Choroid plexus epithelial cell (primary cell): ENCODE results near the gene AUTS2.

Experiments used
- DNase-seq: peaks from one replicate; pipeline ENCODE4 v3.0.0-alpha.2; 2010; ENCODE audit warnings: low read depth
- H3K4me3 ChIP-seq: 2 replicates; pipeline ENCODE4 v1.5.1; 2011; ENCODE audit warnings: low read depth, mild to moderate bottlenecking, control low read depth, low read length, moderate library complexity
- TF ChIP-seq, protein P1 (sequence below): conservative IDR thresholded peaks from 2 replicates; pipeline ENCODE4 v1.5.1; 2011; ENCODE audit warnings: low read depth, mild to moderate bottlenecking, control low read depth, inconsistent platforms, low read length, moderate library complexity

The AUTS2 gene

DNA sequence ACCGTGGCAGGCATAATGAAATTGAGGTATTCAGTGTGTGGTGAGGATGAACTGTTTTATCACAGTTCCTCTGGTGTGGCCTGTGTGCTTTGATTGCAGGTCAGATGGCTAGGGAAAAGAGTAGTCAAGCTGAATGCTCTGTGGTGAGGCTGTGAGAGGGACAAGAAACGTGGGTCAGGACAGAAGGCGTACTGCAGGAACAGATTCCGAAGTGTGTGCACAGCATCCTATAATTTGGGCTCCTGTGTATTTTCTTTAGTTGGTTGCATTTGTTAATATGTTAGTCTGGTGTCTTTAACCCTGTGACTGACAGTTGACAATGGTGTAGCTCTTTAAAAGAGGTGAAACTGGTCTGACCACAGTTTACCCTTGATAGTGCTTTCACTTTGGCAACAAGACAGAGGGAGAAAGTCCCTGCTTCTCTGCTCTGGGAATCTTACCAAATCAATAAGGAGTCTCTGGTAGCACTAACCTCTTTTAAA lies 76.5 kb downstream of the AUTS2 start:
- DNase-seq = no peak
- H3K4me3 ChIP-seq = no peak overlapping the region
- TF ChIP-seq, protein P1, sequence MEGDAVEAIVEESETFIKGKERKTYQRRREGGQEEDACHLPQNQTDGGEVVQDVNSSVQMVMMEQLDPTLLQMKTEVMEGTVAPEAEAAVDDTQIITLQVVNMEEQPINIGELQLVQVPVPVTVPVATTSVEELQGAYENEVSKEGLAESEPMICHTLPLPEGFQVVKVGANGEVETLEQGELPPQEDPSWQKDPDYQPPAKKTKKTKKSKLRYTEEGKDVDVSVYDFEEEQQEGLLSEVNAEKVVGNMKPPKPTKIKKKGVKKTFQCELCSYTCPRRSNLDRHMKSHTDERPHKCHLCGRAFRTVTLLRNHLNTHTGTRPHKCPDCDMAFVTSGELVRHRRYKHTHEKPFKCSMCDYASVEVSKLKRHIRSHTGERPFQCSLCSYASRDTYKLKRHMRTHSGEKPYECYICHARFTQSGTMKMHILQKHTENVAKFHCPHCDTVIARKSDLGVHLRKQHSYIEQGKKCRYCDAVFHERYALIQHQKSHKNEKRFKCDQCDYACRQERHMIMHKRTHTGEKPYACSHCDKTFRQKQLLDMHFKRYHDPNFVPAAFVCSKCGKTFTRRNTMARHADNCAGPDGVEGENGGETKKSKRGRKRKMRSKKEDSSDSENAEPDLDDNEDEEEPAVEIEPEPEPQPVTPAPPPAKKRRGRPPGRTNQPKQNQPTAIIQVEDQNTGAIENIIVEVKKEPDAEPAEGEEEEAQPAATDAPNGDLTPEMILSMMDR = no peak

DNA sequence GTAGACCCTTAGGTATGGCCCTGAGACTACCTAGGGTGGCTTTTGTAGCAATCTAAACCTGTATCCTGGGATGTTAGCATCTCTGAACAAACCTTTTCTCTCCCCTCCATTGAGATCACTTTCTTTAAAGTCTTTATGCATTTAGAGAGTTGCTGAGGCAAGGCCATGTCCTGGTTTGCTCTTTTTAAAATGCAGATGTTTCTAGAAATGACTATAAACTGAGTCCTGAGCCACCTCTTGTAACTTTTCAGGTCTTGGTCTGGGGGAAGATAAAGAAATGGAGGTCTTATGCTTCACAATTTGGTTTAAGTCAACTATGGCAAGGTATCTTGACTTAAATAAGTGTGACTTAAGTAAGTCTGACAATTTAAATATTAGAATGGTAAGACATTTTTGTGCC lies 78.0 kb downstream of the AUTS2 start:
- DNase-seq = no peak
- no peak overlapping the region for H3K4me3 ChIP-seq
- TF ChIP-seq, protein P1 = no peak

DNA sequence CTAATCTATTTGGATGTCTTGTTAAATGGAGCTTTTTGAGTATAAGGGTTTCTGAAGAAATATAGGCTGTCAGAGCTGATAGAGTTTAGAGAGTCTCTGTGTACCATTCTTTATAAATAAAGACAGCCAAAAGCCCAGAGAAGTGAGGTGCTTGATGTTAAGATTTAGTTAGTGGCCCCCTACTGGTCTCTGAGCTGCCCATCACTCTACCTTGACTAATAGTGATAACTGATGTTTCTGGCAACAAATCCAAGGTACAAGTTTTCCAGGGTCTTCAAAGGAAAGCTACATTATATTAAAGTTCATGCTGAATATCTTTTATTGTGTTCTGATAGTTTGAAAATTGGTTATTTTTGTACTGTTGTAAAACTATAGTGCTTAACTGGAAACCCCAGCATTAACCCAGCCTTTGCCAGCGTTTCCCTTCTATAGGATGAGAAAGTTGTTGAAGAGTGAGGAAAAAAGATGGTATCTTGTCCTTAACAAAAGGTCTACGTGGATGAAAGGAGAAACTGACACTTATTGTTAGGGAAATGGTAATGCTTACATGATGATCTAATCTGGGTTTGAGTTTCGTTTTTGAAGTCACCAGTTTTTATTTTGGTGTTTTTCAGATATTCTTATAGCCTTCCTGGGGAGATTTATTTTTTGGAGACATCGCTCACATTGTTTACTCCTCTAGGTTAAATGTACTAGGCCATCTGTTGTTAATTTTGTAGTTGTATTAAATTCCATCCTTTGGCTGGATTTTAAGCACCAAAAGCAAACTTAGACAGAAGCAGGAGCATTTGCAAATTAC lies 79.0 kb downstream of the AUTS2 start:
- H3K4me3 ChIP-seq = no peak overlapping the region
- peak; percentile 13 for DNase-seq
- TF ChIP-seq, protein P1 = peak; percentile 44

DNA sequence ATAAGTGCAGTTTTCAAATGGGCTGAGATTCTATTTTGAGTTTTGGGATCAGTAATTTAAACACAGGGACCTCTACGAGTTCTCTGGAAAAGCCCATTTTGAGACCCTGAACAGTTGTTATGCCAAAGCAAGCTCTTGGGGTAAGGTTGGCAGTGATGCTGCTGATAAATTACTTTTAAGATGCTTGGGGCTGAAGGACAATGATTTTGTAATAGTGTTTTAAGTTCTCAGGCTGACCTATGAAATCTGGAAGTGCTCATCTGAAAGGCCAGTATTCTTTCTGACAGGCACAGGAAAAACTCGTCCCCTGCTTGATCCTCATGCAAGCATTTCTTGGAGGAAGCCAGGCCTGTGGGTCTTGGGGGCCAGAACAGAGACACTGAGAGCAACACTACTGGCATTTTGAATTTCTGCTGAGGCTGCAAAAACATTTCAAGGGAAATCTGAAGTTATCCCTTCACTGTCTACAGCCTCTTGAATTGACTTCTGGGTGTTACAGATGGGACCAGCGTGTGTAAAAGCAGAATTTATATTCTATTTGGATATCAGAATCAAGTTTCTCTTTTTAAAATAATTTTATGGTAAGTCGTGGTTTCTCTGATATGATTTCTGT lies 79.7 kb downstream of the AUTS2 start:
- no peak for DNase-seq
- TF ChIP-seq, protein P1 = no peak
- no peak overlapping the region for H3K4me3 ChIP-seq

DNA sequence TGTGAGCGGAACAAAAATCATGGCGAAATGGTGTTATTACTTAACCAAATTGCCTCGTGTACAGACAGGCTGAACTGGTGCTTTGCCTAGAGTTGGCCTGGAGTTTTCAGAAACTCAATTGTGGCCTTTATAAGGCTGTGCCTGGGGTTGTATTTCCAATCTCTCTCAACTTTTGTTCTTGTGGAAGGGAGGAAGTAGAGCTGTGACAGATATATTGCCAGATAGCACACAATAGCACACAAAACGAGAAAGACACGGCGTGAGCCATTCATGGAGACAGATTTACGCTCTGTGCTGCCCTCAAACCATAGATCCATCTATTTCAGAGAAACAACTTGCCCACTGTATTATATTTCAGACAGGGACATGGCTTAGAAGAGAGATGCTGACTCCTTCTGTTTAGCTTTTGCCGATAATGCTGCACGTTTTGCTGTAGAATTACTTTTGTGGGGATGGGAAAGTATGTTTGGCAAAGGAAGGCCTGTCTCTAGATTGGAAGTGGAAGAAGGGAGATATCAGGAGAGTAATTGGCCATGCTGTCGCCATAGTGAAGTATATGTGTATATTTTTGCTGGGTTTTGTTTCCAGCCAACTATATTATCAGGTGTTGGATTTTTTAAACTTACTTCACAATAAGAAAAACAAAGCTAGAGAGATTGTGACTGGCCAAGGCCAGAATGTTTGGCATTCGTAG lies 80.4 kb downstream of the AUTS2 start:
- peak; percentile 39 for DNase-seq
- no peak overlapping the region for H3K4me3 ChIP-seq

DNA sequence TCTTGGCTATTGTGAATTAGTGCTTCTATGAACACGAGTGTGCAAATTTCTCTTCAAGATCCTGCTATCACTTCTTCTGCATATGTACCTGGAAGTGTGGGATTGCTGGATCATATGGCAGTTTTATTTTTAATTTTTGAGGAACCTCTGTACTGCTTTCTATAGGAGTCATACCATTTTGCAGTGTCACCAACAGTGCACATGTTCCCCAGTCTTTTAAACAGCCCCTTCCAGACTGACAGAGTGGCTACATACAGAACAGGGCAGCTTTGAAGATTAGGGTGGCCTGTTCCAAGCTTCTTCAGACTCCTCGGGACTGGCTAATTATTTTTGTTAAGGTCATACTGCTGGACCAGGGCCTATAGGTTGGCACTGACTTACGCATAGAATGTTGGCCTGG lies 82.9 kb downstream of the AUTS2 start:
- TF ChIP-seq, protein P1 = no peak
- DNase-seq = no peak
- H3K4me3 ChIP-seq = no peak overlapping the region

More for the DNA sequence above, 80.4 kb downstream of the AUTS2 start:
- TF ChIP-seq, protein P1 = no peak
